Fibroblast of skin of back (primary cell): ENCODE data around the gene NUBP2.

Source experiments
- DNase-seq: peaks from one replicate; pipeline ENCODE4 v3.0.0-alpha.2; 2013

NUBP2 gene

DNA sequence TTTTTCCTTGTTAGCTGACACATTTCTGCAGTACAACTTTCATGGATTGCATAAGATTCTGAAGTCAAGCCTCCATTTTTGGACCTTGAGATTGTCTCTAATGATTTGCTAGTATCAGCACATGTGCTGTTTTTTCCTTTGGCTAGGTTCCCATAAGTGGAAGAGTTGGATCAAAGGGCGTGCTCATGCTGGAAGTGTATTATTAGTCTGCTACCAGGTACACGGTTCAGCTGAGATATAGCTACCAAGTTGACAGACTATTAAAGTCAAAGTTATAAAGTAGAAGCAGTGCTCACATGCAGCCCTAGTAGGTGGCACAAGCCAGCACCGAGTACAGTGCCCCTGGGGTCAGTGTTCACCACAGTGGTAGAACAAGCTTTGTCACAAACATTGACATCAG, 47.5 kb downstream of the NUBP2 start:
- DNase-seq: no peak

DNA sequence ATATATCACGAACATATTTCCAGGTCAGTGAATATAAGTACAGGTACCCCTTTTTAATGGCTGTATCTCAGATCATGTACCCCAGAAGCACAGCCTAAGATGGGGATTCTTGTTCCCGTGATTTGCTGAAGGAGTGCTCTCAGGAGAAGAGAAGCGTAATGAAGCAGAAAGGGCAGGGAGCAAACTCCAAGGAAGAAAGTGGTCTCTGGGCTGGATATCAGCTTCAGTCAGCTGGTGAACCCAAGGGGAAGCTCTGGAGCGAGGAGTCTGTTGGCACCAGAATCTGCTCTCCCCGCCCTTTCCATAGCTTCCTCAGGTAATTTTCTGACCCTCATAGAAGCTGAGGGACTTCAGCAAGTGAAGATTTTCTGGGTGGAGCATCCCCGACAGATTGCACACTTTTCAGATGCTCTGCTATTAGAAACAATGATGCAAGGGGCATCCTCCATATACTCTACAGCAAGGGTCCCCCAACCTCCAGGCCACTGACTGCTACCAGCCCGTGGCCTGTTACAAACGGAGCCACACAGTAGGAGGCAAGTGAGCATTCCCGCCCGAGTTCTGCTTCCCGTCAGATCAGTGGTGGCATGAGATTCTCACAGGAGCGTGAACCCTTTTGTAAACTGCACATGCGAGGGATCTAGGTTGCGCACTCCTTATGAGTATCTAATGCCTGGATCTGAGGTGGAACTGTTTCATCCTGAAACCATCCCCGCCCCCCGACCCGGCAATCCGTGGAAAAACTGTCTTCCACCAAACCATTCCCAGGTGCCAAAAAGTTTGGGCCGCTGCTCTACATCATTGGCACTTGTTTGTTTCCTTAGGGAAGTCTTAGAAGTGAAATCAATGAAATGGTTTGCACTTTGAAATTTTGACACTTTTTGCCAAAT, 48.7 kb downstream of the NUBP2 start:
- DNase-seq: no peak

DNA sequence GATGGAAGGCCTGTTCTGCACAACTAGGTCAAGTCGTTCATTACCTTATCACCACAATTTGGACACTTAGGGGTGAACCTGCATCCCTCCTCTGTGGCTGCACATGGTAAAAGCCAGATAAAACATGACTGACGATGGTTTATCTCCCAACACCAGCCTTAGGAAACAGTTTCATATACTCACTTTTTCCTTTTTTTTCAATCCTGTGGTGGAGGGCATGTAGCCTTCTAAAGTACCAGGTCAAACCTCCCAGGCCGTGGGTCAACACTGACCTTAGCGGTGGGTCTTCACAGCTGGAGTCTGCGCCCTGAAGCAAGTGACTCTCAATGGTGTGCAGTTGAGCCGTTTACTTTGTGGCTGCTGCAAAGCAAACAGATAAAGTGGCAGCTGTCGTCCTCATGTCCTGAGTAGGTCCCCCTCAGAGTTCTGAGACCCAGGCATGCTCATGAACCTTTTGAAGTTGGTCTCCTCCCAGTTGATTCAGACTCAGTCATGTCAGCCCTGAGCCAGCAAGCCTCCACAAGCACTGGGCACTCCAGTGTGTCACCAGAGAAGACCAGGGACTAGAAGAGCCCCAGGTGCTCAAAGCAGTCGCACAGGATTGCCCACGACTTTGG, 50.2 kb downstream of the NUBP2 start:
- DNase-seq: no peak

DNA sequence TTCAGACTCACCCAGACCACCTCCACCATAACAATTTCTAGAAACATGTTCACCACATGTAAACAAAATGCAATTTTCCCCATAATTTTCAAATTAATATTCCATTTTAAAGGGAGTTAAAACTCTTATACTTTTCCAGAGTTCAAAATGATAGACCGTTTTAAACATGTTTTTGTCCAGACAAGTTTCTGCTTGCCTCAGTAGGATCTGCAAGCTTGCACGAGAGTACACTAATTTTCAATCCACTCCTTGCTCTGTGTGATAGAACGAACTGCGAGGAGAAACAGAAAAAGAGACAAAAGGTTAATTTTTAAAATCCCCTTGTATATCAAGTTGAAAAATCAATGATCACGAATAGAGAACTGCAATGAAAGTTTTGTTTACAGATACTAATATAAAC, 51.3 kb downstream of the NUBP2 start:
- DNase-seq: no peak
